Testis (tissue), 3 donors: ENCODE results near the gene AIFM3. TPM values are rescaled to one million over a fixed set of nuclear protein-coding genes. Genes with fewer than 3 reads are reported as not detected.

Source experiments
- DNase-seq: peaks from one replicate; pipeline ENCODE4 v3.0.0-alpha.2; 2019
- H3K27ac ChIP-seq, 2 donors: fragments of 200-600 bp; sonication (generic); one replicate each; pipeline ENCODE4 v1.5.1; 2019
- H3K27me3 ChIP-seq: fragments of 200-600 bp; sonication (generic); one replicate; pipeline ENCODE4 v1.5.1; 2019
- H3K36me3 ChIP-seq: fragments of 200-600 bp; sonication (generic); one replicate; pipeline ENCODE4 v1.5.1; 2017; ENCODE audit warnings: low read depth; ENCODE audit errors: missing control alignments
- H3K4me1 ChIP-seq: fragments of 200-600 bp; sonication (generic); one replicate; pipeline ENCODE4 v1.5.1; 2019
- H3K4me3 ChIP-seq, 2 donors: fragments of 200-600 bp; sonication (generic); one replicate each; pipeline ENCODE4 v1.5.1; 2017 to 2019
- H3K9me3 ChIP-seq: fragments of 200-600 bp; sonication (generic); one replicate; pipeline ENCODE4 v1.5.1; 2017
- POLR2A ChIP-seq: fragments of 450-650 bp; IDR thresholded peaks from one replicate; pipeline ENCODE4 v1.6.1; 2017; ENCODE audit warnings: antibody characterized with exemption, mild to moderate bottlenecking, moderate library complexity
- WGBS, 2 donors: methylation state at CpG; one replicate each; pipeline ENCODE4 v1.1.5; 2018; 5-methylcytosine and 5-hydroxymethylcytosine counted together
- intact Hi-C: fragments of 100-400 bp; cut with DNase I; formaldehyde crosslinking; loops from one replicate; pipeline ENCODE4 v1.15.1; 2023; ENCODE audit warnings: low total_unique reads
- polyA plus RNA-seq: library from polyadenylated mRNA; stranded (reverse); fragments of 350-450 nt; fragmentation: Illumina TruSeq; extraction: RNeasy Lipid Tissue Mini Kit (QIAGEN cat#74804); gene quantifications from one replicate; pipeline ENCODE4 v1.2.3, GENCODE V29; 2014; ENCODE audit warnings: low read depth, low replicate concordance; ENCODE audit not compliant: insufficient read depth
- total RNA-seq, 2 donors: library from RNA; depleted of rRNA; stranded (reverse); fragments of >200 nt; gene quantifications; one replicate each; pipeline ENCODE4 v1.2.3, GENCODE V29; 2016
- TF ChIP-seq, protein P1 (sequence below), 3 experiments: fragments of 450-650 bp in 2 of 3; fragments of 200-600 bp in 1 of 3; sonication (generic) in 1 of 3; IDR thresholded peaks; one replicate each; pipeline ENCODE4 v1.5.1; 2016 to 2019; ENCODE audit warnings: antibody characterized with exemption in 3 of 3, mild to moderate bottlenecking in 2 of 3, moderate library complexity in 1 of 3

Gene AIFM3
- total and polyA plus RNA-seq, 3 donors from 2014 or later, result 0.88 to 2.9 (median 1.6) TPM

DNA sequence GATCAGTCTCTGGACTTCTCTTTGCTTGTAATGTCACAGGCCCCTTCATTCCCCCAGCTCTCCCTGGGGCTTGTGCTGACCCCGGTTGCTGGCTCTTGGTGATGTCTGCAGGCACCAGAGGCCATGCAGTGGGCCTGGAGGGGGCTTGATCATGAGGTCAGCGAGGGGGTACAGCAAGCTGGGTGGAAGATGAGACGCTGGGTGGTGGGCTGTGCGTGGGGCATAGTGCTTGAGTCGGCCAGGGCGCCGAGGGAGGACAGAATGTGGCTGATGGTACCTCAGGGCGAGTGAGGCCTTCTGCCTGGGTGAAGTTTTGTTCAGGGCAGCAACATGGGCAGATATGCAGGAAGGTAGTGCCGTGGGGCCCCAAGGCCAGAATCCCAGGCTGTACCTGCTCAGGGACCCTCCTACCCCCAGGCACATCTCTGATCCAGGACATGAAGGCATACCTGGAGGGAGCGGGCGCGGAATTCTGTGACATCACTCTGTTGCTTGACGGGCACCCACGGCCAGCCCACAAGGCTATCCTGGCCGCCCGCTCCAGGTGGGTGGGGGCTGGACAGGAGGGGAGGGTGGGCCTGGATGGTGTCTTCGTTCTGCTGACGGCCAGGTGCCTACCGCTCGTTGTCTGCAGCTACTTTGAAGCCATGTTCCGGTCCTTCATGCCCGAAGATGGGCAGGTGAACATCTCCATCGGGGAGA, 28.4 kb downstream of the AIFM3 start:
- no peak for TF ChIP-seq POLR2A
- TF ChIP-seq, protein P1, sequence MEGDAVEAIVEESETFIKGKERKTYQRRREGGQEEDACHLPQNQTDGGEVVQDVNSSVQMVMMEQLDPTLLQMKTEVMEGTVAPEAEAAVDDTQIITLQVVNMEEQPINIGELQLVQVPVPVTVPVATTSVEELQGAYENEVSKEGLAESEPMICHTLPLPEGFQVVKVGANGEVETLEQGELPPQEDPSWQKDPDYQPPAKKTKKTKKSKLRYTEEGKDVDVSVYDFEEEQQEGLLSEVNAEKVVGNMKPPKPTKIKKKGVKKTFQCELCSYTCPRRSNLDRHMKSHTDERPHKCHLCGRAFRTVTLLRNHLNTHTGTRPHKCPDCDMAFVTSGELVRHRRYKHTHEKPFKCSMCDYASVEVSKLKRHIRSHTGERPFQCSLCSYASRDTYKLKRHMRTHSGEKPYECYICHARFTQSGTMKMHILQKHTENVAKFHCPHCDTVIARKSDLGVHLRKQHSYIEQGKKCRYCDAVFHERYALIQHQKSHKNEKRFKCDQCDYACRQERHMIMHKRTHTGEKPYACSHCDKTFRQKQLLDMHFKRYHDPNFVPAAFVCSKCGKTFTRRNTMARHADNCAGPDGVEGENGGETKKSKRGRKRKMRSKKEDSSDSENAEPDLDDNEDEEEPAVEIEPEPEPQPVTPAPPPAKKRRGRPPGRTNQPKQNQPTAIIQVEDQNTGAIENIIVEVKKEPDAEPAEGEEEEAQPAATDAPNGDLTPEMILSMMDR (IDR thresholded peaks at IDR 0.05), result no peak
- DNase-seq, result no peak
- intact Hi-C loops, result no loop called here
- H3K9me3 ChIP-seq, result no peaks in the 10 kb centered on the region
- H3K27me3 ChIP-seq, result no peaks in the 10 kb centered on the region
- WGBS, 2 donors, result 90 to 100% methylated on average over 2 to 23 of the region's 23 CpGs
- no peak overlapping the region for H3K4me3 ChIP-seq
- no peak overlapping the region for H3K27ac ChIP-seq
- H3K4me1 ChIP-seq, result peaks cover 15% of the 10 kb centered on the region
- no peaks in the 10 kb centered on the region for H3K36me3 ChIP-seq

DNA sequence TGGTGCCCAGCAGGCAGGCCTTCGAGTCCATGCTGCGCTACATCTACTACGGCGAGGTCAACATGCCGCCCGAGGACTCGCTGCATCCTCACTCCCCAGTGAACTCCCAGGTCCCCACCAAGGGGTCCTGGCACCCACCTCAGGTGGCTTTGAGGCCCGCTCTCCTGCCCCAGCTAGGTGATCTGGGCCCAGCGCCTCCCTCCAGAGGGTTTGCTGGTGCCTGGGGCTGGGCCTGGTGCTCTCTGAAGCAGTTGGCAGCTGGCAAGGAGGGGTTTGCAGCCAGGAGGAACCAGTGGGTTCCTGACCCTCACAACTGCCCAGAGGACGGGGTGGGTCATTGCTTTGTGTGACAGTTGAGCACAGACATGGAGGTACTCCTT, 29.0 kb downstream of the AIFM3 start:
- WGBS, 2 donors, result 80 to 95% methylated on average over 1 to 10 of the region's 10 CpGs
- Histone ChIP-seq H3K27me3 (no peaks in the 10 kb centered on the region), H3K27ac (no peak overlapping the region), H3K9me3 (no peaks in the 10 kb centered on the region), H3K4me3 (no peak overlapping the region), H3K36me3 (no peaks in the 10 kb centered on the region), H3K4me1 (peaks cover 15% of the 10 kb centered on the region)
- DNase-seq, result no peak
- no peak for TF ChIP-seq POLR2A
- TF ChIP-seq, protein P1 (IDR thresholded peaks at IDR 0.05), result no peak
- intact Hi-C loops, result no loop called here

DNA sequence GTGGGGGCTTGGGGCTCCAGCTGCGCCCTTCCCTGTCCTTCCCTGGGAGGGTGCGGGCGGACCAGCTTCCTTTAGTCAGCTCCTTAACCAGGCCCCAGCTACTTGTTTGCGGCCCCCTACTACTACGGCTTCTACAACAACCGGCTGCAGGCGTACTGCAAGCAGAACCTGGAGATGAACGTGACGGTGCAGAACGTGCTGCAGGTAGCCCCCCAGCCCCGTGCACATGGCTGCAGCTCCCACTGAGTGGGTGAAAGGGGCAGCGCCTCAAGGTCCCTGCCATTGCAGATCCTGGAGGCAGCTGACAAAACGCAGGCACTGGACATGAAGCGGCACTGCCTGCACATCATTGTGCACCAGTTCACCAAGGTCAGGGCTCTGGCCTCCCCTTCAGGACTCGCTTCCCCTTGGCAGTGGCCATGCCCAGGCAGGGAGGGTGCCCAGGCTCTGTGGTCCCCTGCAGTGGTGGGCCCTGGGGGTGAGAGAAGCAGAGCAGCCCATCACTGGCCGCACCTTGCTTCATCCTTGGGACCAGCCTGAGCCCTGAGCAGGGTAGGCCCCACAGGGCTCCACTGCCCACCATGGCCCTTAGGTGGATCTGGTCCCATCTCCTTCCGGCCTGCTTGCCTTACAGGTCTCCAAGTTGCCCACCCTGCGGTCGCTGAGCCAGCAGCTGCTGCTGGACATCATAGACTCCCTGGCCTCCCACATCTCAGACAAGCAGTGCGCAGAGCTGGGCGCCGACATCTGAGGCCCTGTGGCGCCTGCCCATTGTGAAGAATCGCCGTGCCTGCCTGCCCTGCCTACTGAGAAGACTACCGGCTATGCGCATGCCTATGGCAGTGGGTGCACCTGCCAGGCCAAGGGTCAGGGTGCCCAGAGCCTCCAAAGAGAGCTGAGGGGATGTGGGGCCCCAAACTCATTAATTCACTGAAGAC, 29.8 kb downstream of the AIFM3 start:
- no peak overlapping the region for H3K4me3 ChIP-seq
- peaks cover 12% of the 10 kb centered on the region for H3K4me1 ChIP-seq
- TF ChIP-seq, protein P1 (IDR thresholded peaks at IDR 0.05), result no peak
- TF ChIP-seq POLR2A, result no peak
- no peaks in the 10 kb centered on the region for H3K9me3 ChIP-seq
- H3K27ac ChIP-seq, result no peak overlapping the region
- WGBS, 2 donors, result 84 to 91% methylated on average over 14 to 27 of the region's 27 CpGs
- no peaks in the 10 kb centered on the region for H3K27me3 ChIP-seq
- intact Hi-C loops, result no loop called here
- H3K36me3 ChIP-seq, result no peaks in the 10 kb centered on the region
- no peak for DNase-seq

DNA sequence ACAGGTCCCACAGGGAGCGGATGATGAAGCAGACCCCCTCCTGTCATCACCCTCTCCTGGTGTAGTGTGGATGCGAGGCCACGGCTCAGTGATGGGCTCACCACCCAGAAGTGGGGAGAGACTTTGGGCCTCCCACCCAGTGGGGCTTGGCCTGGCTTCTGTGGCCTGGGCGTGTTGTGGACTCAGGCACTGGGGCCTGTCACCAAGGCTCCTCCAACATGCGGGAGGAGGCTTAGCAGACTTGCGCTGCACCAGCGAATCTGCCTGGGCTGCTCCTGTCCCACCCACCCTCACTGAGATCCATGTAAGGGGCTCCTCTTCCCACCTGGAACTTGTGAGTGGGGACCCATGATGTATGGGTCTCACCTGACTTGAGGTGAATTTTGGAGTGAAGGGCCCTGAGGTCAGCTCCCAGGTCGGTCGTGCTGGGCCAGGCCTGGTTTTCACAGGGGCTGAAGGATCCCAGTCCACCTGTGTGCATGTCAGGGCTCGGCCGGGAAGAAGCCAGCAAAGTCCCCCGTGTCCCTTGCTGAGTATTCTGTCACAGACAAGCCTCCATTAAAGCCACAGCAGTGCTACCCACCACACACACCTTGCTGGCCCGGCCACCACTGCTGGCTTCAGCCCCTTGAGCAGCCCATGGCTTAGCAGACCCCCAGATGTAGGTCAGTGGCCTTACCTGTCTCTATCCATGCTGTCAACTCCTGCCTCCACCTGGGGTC, 30.6 kb downstream of the AIFM3 start:
- Histone ChIP-seq H3K4me1 (peaks cover 12% of the 10 kb centered on the region), H3K9me3 (no peaks in the 10 kb centered on the region), H3K27me3 (no peaks in the 10 kb centered on the region), H3K4me3 (no peak overlapping the region), H3K27ac (no peak overlapping the region), H3K36me3 (no peaks in the 10 kb centered on the region)
- WGBS, 2 donors, result 67 to 89% methylated on average over 1 to 13 of the region's 13 CpGs
- intact Hi-C loops, result no loop called here
- no peak for DNase-seq
- TF ChIP-seq POLR2A, result no peak
- TF ChIP-seq, protein P1 (IDR thresholded peaks at IDR 0.05), result no peak
